Hepatocyte (in vitro differentiated cells): Measurements from ENCODE around the gene KRTAP29-1. TPM values are rescaled to one million over a fixed set of nuclear protein-coding genes. Genes with fewer than 3 reads are reported as not detected.

Source experiments
- DNase-seq: peaks from one replicate; pipeline ENCODE4 v3.0.0-alpha.2; 2016; ENCODE audit warnings: low spot score
- H2AFZ ChIP-seq: fragments of 200-600 bp; sonication (generic); 2 replicates; pipeline ENCODE4 v1.6.0; 2016; ENCODE audit warnings: antibody characterized with exemption, mild to moderate bottlenecking
- H3K27ac ChIP-seq: fragments of 200-600 bp; sonication (generic); 2 replicates; pipeline ENCODE4 v1.5.1; 2016; ENCODE audit warnings: mild to moderate bottlenecking
- H3K27me3 ChIP-seq: fragments of 200-600 bp; sonication (generic); 2 replicates; pipeline ENCODE4 v1.6.1; 2016
- H3K36me3 ChIP-seq: fragments of 200-600 bp; sonication (generic); replicated peaks from 2 replicates; pipeline ENCODE4 v1.5.1; 2016; ENCODE audit warnings: low read depth; ENCODE audit not compliant: insufficient read depth
- H3K4me1 ChIP-seq: fragments of 200-600 bp; sonication (generic); 2 replicates; pipeline ENCODE4 v1.5.1; 2016; ENCODE audit warnings: mild to moderate bottlenecking, moderate library complexity; ENCODE audit not compliant: insufficient read depth
- H3K4me2 ChIP-seq: fragments of 200-600 bp; sonication (generic); 2 replicates; pipeline ENCODE4 v1.6.0; 2016
- H3K4me3 ChIP-seq: fragments of 200-600 bp; sonication (generic); 2 replicates; pipeline ENCODE4 v1.5.1; 2016; ENCODE audit warnings: mild to moderate bottlenecking
- H3K79me2 ChIP-seq: fragments of 200-600 bp; sonication (generic); 2 replicates; pipeline ENCODE4 v1.6.0; 2017; ENCODE audit warnings: mild to moderate bottlenecking
- H3K9me2 ChIP-seq: fragments of 200-600 bp; sonication (generic); replicated peaks from 2 replicates; pipeline ENCODE4 v1.6.0; 2017; ENCODE audit warnings: mild to moderate bottlenecking; ENCODE audit not compliant: insufficient read depth
- H3K9me3 ChIP-seq: fragments of 200-600 bp; sonication (generic); 2 replicates; pipeline ENCODE4 v1.5.1; 2016; ENCODE audit warnings: low read depth, mild to moderate bottlenecking
- H4K20me1 ChIP-seq: fragments of 200-600 bp; sonication (generic); 2 replicates; pipeline ENCODE4 v1.6.0; 2016; ENCODE audit warnings: mild to moderate bottlenecking; ENCODE audit not compliant: insufficient read depth, poor library complexity, severe bottlenecking
- EZH2 ChIP-seq: fragments of 200-600 bp; sonication (generic); IDR thresholded peaks from 2 replicates; pipeline ENCODE4 v1.6.1; 2016; ENCODE audit warnings: antibody characterized with exemption, mild to moderate bottlenecking, borderline replicate concordance
- EZH2phosphoT487 ChIP-seq: fragments of 200-600 bp; sonication (generic); IDR thresholded peaks from one replicate; pipeline ENCODE4 v1.6.1; 2018; ENCODE audit warnings: antibody characterized with exemption, mild to moderate bottlenecking, low read depth, moderate library complexity; ENCODE audit not compliant: unreplicated experiment, severe bottlenecking
- WGBS: methylation state at CpG from one replicate; pipeline ENCODE4 v1.1.6; 2016; ENCODE audit warnings: low lambda C conversion rate; ENCODE audit errors: missing lambda C conversion rate; 5-methylcytosine and 5-hydroxymethylcytosine counted together
- polyA plus RNA-seq: library from polyadenylated mRNA; unstranded; fragments of >200 nt; fragmentation: Nextera tagmentation; extraction: Ambion mirVana; gene quantifications from 2 replicates; pipeline ENCODE4 v1.2.1, GENCODE V29; 2016
- total RNA-seq: library from RNA; depleted of rRNA; stranded (reverse); fragments of >200 nt; gene quantifications from 2 replicates; pipeline ENCODE4 v1.2.3, GENCODE V29; 2014
- TF ChIP-seq, protein P1 (sequence below): fragments of 200-600 bp; sonication (generic); IDR thresholded peaks from 2 replicates; pipeline ENCODE4 v1.5.1; 2016; ENCODE audit warnings: antibody characterized with exemption, mild to moderate bottlenecking; ENCODE audit not compliant: poor library complexity

Gene KRTAP29-1
- total and polyA plus RNA-seq, 2 experiments from 2014 or later: not detected

DNA sequence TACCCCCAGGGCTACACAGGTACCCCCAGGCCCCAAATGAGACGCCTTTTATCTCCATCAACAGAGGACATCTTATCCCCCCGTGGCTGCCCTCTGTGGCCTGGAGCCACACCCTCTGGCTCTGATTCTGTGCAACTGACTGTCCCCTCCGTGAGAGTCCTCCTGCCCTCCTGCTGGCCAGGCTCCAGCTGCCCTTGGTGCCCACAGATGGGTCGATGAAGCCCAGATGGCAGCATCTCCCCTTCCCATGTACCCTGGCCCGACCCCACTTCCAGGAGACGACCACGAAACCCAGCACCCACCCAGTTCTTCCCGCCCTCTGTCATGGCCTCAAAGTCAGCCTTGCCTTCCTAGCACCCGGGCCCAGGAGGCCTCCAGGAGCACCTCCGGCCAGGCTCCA lies 22.5 kb upstream of the KRTAP29-1 start:
- Histone ChIP-seq H3K79me2 (no peaks in the 10 kb centered on the region), H3K9me2 (no peaks in the 10 kb centered on the region), H3K27me3 (no peaks in the 10 kb centered on the region), H3K4me1 (no peaks in the 10 kb centered on the region), H3K4me2 (no peak overlapping the region), H3K4me3 (no peak overlapping the region), H3K9me3 (no peaks in the 10 kb centered on the region), H2AFZ (no peak overlapping the region), H4K20me1 (no peaks in the 10 kb centered on the region), H3K36me3 (no peaks in the 10 kb centered on the region), H3K27ac (no peak overlapping the region)
- no peak for DNase-seq
- TF ChIP-seq, protein P1, sequence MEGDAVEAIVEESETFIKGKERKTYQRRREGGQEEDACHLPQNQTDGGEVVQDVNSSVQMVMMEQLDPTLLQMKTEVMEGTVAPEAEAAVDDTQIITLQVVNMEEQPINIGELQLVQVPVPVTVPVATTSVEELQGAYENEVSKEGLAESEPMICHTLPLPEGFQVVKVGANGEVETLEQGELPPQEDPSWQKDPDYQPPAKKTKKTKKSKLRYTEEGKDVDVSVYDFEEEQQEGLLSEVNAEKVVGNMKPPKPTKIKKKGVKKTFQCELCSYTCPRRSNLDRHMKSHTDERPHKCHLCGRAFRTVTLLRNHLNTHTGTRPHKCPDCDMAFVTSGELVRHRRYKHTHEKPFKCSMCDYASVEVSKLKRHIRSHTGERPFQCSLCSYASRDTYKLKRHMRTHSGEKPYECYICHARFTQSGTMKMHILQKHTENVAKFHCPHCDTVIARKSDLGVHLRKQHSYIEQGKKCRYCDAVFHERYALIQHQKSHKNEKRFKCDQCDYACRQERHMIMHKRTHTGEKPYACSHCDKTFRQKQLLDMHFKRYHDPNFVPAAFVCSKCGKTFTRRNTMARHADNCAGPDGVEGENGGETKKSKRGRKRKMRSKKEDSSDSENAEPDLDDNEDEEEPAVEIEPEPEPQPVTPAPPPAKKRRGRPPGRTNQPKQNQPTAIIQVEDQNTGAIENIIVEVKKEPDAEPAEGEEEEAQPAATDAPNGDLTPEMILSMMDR: no peak
- TF ChIP-seq EZH2phosphoT487 (no peak), EZH2 (no peak)
- 84% methylated on average over 8 of the region's 10 CpGs for WGBS

DNA sequence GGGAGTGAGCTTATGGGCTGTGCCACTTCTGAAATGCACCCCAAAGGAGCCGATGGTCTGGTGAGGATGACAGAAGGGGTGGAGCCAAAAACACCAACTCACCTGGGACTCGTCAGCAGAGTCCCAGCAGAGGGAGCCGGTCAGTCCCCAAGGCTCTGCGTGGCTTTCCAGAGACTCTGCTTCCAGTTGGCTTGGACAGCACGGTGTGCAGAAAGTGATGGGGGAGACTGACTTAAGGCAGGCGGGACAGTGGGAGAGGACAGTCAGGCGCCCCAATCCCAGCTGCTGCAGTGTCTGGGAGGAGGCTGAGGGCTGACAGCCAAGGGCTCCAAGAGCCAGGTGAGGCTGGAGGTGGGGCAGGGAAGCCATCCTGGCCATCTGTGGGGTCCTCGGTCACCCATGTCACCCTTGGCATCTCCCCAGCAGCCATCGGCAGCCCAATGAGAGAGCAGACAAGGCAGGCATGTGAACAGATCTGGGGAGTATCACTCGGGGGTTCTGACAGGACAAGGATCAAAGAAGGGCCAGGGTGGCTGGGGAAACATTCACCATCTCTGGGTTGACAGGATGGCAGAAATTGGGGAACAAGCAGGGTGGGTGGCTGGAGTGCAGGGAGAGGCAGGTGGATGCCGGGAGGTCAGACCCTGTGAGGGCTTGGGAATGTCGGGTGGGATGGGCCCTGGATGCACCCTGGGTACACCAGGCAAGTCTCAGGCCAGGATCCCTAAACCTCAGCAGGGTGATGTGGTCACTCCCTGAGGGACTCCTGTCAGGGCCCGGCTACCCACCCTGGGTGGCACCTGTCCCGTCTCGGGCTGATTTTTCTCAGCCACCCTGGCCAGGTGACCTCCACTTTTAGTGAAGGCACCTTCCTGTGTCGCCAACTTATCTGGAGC lies 21.8 kb upstream of the KRTAP29-1 start:
- no peak overlapping the region for H3K27ac ChIP-seq
- H2AFZ ChIP-seq: no peak overlapping the region
- no peaks in the 10 kb centered on the region for H3K27me3 ChIP-seq
- TF ChIP-seq, protein P1: peak; percentile 37
- TF ChIP-seq EZH2: no peak
- no peak for TF ChIP-seq EZH2phosphoT487
- peak; percentile 76 for DNase-seq
- H3K4me3 ChIP-seq: no peak overlapping the region
- no peaks in the 10 kb centered on the region for H3K36me3 ChIP-seq
- peaks cover 5% of the 10 kb centered on the region for H3K9me3 ChIP-seq
- no peak overlapping the region for H3K4me2 ChIP-seq
- H3K9me2 ChIP-seq: no peaks in the 10 kb centered on the region
- no peaks in the 10 kb centered on the region for H3K4me1 ChIP-seq
- no peaks in the 10 kb centered on the region for H3K79me2 ChIP-seq
- 74% methylated on average over 16 of the region's 16 CpGs for WGBS
- no peaks in the 10 kb centered on the region for H4K20me1 ChIP-seq

DNA sequence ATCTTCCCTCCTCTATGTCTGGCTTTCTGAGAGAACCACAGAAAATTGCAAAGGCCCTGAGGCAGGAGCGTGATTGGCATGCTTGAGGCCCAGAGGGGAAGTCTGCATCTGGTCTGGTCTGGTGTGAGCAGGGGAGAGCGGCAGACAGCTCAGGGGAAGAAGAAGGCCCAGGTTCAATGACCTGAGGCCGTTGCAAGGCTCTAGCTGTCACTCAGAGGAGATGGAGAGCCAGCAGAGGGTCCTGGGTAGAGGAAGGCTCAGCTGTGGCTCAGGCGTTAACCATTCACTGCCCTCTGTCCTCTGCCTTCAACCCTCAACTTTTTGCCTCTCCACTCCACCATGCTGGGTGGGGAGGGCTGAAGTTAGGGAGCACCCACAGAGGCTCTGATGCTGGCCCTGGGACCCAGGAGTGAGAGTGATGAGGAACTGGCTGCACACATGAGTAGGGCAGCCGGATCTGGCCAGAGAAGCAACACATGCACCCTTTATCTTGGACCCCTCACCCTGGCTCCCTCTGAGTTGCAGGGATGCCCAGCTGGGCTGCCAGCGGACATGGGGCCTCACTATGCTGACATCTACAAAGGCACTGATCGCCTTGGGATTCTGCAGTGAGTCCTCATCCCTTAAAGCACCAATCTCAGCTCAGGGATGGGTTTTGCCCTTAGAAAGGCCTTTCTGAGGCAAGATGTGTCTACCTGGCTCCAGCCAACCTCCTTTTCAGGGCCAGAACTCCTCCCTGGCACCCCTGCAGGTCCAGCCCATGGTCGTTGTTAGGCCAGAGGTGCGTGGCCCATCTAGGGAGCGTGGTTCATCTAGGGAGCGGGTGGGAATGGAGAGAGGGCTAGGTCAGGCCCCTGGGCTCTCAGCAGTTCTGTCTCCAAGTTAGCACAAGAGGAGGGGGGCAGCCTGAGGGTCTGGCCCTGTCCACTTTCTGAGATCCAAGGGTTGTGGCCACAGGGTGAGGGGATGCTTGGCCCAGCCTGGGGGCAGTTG lies 20.5 kb upstream of the KRTAP29-1 start:
- Histone ChIP-seq H3K79me2 (no peaks in the 10 kb centered on the region), H3K4me1 (no peaks in the 10 kb centered on the region), H3K4me3 (no peak overlapping the region), H3K4me2 (no peak overlapping the region), H3K9me3 (peaks cover 5% of the 10 kb centered on the region), H2AFZ (no peak overlapping the region), H3K9me2 (no peaks in the 10 kb centered on the region), H3K27ac (no peak overlapping the region), H4K20me1 (no peaks in the 10 kb centered on the region), H3K27me3 (no peaks in the 10 kb centered on the region), H3K36me3 (no peaks in the 10 kb centered on the region)
- TF ChIP-seq, protein P1: no peak
- TF ChIP-seq EZH2 (no peak), EZH2phosphoT487 (no peak)
- WGBS: 94% methylated on average over 11 of the region's 11 CpGs
- no peak for DNase-seq
